Natural killer cell (primary cell): Measurements from ENCODE around the gene SP140. TPM values are rescaled to one million over a fixed set of nuclear protein-coding genes. Genes with fewer than 3 reads are reported as not detected.
"Not testable (repeated sequence)": the region's sequence is repeated elsewhere in the genome, so short reads cannot be mapped to it uniquely, and the experiment has no call there.

ENCODE experiments used
- ATAC-seq, 3 donors: fragments of 150-1000 bp in 2 of 3; fragments of 200-7000 bp in 1 of 3; cut with Tn5 transposase; 1 replicate in 1 of 3; 2 replicates in 2 of 3; pipeline ENCODE4 v1.10.0; 2021; ENCODE audit warnings: mild to moderate bottlenecking in 2 of 3, moderate library complexity in 2 of 3
- DNase-seq, 2 donors: peaks; one replicate each; pipeline versions ENCODE4 v3.0.0 to v3.0.0-alpha.2; 2013 to 2021; ENCODE audit warnings: mixed read lengths in 1 of 2
- H3K27ac ChIP-seq: one replicate; pipeline ENCODE4 v1.5.1; 2013; ENCODE audit warnings: mild to moderate bottlenecking, low read length
- H3K27me3 ChIP-seq: one replicate; pipeline ENCODE4 v1.6.1; 2013; ENCODE audit warnings: low read length; ENCODE audit not compliant: control insufficient read depth, insufficient read depth
- H3K36me3 ChIP-seq: one replicate; pipeline ENCODE4 v1.6.1; 2013; ENCODE audit warnings: low read length; ENCODE audit not compliant: control insufficient read depth, insufficient read depth
- H3K4me1 ChIP-seq: one replicate; pipeline ENCODE4 v1.6.1; 2013; ENCODE audit warnings: low read length; ENCODE audit not compliant: control insufficient read depth, insufficient read depth
- H3K4me3 ChIP-seq: one replicate; pipeline ENCODE4 v1.5.1; 2013; ENCODE audit warnings: low read length
- H3K9me3 ChIP-seq: one replicate; pipeline ENCODE4 v1.6.1; 2013; ENCODE audit warnings: low read length; ENCODE audit not compliant: control insufficient read depth, insufficient read depth
- H3K27ac Mint-ChIP-seq, 2 donors: one replicate each; pipeline ENCODE4 v1.8.0; 2022; ENCODE audit warnings: mild to moderate bottlenecking in 2 of 2, mixed read lengths in 2 of 2, moderate library complexity in 1 of 2
- H3K27me3 Mint-ChIP-seq, 2 donors: one replicate each; pipeline ENCODE4 v1.8.0; 2022; ENCODE audit warnings: low read depth in 2 of 2, mixed read lengths in 2 of 2
- H3K36me3 Mint-ChIP-seq: one replicate; pipeline ENCODE4 v1.8.0; 2022; ENCODE audit warnings: mixed read lengths
- H3K4me1 Mint-ChIP-seq, 2 donors: one replicate each; pipeline ENCODE4 v1.8.0; 2022; ENCODE audit warnings: mixed read lengths in 2 of 2
- H3K4me3 Mint-ChIP-seq: one replicate; pipeline ENCODE4 v1.8.0; 2022; ENCODE audit warnings: mild to moderate bottlenecking, moderate library complexity, mixed read lengths
- H3K9me3 Mint-ChIP-seq, 2 donors: one replicate each; pipeline ENCODE4 v1.8.0; 2022; ENCODE audit warnings: mixed read lengths in 2 of 2
- WGBS: methylation state at CpG from one replicate; pipeline ENCODE4 v1.1.7; 2013; ENCODE audit warnings: missing lambda C conversion rate; ENCODE audit not compliant: insufficient coverage; 5-methylcytosine and 5-hydroxymethylcytosine counted together
- intact Hi-C: fragments of 100-400 bp; cut with micrococcal nuclease; formaldehyde crosslinking; loops from one replicate; pipeline ENCODE4 v1.14.2; 2022
- total RNA-seq, 4 donors: library from RNA; stranded (reverse); fragments of 120-200 nt in 1 of 4; gene quantifications; one replicate each; pipeline versions ENCODE4 v1.2.3 to v1.2.4, GENCODE V29; 2013 to 2022
- TF ChIP-seq, protein P1 (sequence below): fragments of 200-600 bp; IDR thresholded peaks from one replicate; pipeline ENCODE4 v1.8.0; 2022; ENCODE audit warnings: antibody characterized with exemption

Gene SP140
- total RNA-seq, 3 donors from 2014 or later (not counting 1 experiment from before 2014, with no cell fraction given): 69.1 to 89.9 (median 77.4) TPM

DNA sequence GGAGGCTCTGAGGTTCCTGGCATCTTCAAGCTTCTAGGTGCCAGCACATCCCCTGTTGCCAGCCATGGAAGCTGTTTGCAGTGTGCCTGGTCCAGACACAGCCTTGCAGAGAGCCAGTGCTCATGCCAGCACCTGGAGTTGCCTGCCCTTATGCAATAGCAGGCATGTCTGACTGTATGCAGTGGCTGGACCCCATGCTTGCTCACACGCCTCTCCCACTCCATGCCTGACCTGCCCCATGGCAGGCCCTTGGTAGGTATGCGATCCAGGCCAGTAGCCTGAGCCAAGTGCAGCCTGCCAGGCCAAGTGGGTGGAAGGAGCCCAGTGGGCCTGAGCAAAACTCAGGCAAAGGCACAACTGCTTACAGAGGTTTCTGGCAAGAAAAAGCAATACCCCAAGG is 81.9 kb downstream of the SP140 start:
- Mint-ChIP-seq H3K27me3 (no peaks in the 10 kb centered on the region), H3K4me3 (no peak overlapping the region), H3K36me3 (peaks cover 19% of the 10 kb centered on the region), H3K27ac (no peak overlapping the region), H3K9me3 (peaks cover 2 to 8% of the 10 kb centered on the region in 2 donors), H3K4me1 (no peaks in the 10 kb centered on the region)
- H3K4me1 ChIP-seq: no peaks in the 10 kb centered on the region
- ATAC-seq (no peak), DNase-seq (no peak)
- H3K27me3 ChIP-seq: no peaks in the 10 kb centered on the region
- 100% methylated on average over 2 of the region's 2 CpGs for WGBS
- TF ChIP-seq, protein P1, sequence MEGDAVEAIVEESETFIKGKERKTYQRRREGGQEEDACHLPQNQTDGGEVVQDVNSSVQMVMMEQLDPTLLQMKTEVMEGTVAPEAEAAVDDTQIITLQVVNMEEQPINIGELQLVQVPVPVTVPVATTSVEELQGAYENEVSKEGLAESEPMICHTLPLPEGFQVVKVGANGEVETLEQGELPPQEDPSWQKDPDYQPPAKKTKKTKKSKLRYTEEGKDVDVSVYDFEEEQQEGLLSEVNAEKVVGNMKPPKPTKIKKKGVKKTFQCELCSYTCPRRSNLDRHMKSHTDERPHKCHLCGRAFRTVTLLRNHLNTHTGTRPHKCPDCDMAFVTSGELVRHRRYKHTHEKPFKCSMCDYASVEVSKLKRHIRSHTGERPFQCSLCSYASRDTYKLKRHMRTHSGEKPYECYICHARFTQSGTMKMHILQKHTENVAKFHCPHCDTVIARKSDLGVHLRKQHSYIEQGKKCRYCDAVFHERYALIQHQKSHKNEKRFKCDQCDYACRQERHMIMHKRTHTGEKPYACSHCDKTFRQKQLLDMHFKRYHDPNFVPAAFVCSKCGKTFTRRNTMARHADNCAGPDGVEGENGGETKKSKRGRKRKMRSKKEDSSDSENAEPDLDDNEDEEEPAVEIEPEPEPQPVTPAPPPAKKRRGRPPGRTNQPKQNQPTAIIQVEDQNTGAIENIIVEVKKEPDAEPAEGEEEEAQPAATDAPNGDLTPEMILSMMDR: no peak
- no peak overlapping the region for H3K4me3 ChIP-seq
- intact Hi-C loops: no loop called here
- H3K27ac ChIP-seq: no peak overlapping the region
- peaks cover 8% of the 10 kb centered on the region for H3K36me3 ChIP-seq
- no peaks in the 10 kb centered on the region for H3K9me3 ChIP-seq

DNA sequence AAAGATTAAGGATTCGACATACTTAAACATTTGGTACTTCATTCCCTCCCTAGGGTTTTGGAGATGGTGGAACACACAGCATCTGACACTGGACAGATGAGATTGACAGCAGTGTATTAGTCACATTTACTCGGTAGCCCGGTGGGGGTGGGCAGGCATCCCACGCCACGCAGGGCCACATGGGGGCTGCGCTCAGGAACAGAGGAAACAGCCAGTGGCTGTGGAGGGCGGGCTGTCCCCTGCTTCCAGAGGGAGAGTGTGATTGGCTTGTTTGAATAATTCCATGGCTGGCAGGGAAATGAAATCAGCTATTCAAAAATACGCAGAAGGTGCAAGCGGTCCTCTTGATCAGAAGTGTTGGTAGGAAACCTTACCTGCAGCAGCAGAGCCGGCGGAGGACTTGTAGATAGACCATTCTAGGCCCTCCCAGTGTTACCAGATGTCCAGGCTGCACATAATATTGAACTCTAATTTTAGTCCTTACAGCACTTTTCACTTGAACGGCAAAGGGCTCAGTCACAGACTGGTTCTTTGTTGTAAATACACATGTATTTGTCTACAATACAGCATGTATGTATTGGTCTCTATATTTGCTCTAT is 83.0 kb downstream of the SP140 start:
- ATAC-seq: no peak
- peaks cover 0 to 2% of the 10 kb centered on the region in 2 donors for H3K9me3 Mint-ChIP-seq
- H3K36me3 ChIP-seq: peaks cover 14% of the 10 kb centered on the region
- no peaks in the 10 kb centered on the region for H3K27me3 Mint-ChIP-seq
- no peaks in the 10 kb centered on the region for H3K4me1 Mint-ChIP-seq
- H3K27ac ChIP-seq: no peak overlapping the region
- DNase-seq: no peak
- H3K27ac Mint-ChIP-seq: no peak overlapping the region
- no peaks in the 10 kb centered on the region for H3K9me3 ChIP-seq
- H3K4me3 ChIP-seq: no peak overlapping the region
- intact Hi-C loops: no loop called here
- 98% methylated on average over 11 of the region's 12 CpGs for WGBS
- H3K36me3 Mint-ChIP-seq: peaks cover 17% of the 10 kb centered on the region
- H3K4me1 ChIP-seq: no peaks in the 10 kb centered on the region
- no peaks in the 10 kb centered on the region for H3K27me3 ChIP-seq
- TF ChIP-seq, protein P1: no peak
- no peak overlapping the region for H3K4me3 Mint-ChIP-seq

DNA sequence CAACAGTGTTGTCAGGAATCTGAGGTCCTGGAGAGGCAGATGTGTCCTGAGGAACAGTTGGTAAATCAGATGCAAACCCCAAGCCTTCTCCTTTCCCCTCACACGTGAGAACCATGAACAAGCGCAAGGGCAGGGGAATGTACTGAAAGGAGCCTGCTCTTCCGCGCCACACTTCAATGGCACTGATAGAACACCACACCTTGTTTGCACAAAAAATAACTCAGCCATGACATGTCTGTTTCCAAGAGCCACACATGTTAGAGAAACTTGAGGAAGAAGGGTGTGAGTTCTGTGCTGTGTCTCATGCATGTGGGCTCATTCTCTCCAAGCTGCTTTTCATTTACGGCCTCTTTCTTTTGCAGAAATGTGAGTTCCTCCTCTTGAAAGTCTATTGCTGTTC is 85.3 kb downstream of the SP140 start:
- H3K4me3 Mint-ChIP-seq, ATAC-seq, H3K27ac ChIP-seq, H3K4me3 ChIP-seq, DNase-seq, H3K9me3 ChIP-seq, H3K4me1 Mint-ChIP-seq, H3K9me3 Mint-ChIP-seq, H3K27me3 Mint-ChIP-seq, H3K27me3 ChIP-seq, H3K4me1 ChIP-seq, H3K27ac Mint-ChIP-seq, intact Hi-C loops: not testable (repeated sequence)
- peaks cover 22% of the 10 kb centered on the region for H3K36me3 ChIP-seq
- peaks cover 12% of the 10 kb centered on the region for H3K36me3 Mint-ChIP-seq
- WGBS: no CpG with 5 or more reads among the region's 5 CpGs

DNA sequence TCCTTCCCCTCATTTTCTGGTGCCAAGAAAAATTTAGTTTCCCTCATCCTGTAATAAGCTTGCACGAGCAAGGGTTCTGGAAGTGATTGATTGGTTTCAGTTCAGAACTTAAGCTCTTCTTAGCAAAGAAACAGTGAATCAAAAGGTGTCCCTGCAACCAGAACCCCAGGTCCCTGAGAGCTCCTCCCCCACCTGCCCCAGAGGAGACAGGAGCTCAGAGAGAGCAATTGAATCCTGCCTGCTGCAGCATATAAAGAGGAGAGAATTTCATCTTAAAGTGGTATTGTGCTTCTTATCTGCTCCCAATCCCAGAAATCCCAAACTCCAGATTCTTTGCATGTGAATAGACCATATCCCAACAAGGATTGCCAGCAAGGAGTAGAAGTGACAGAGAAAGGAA is 86.1 kb downstream of the SP140 start:
- H3K4me3 ChIP-seq, H3K9me3 Mint-ChIP-seq, ATAC-seq, H3K27me3 ChIP-seq, intact Hi-C loops, H3K4me3 Mint-ChIP-seq, H3K4me1 Mint-ChIP-seq, H3K4me1 ChIP-seq, DNase-seq, H3K27ac Mint-ChIP-seq, H3K27ac ChIP-seq, H3K27me3 Mint-ChIP-seq, H3K9me3 ChIP-seq: not testable (repeated sequence)
- peaks cover 12% of the 10 kb centered on the region for H3K36me3 Mint-ChIP-seq
- no CpG with 5 or more reads among the region's 1 CpG for WGBS
- H3K36me3 ChIP-seq: peaks cover 22% of the 10 kb centered on the region
